ENCODE data around the gene OR52M1. TPM values are rescaled to one million over a fixed set of nuclear protein-coding genes. Genes with fewer than 3 reads are reported as not detected.
"Not testable (repeated sequence)": the region's sequence is repeated elsewhere in the genome, so short reads cannot be mapped to it uniquely, and the experiment has no call there.

OR52M1 gene, protein sequence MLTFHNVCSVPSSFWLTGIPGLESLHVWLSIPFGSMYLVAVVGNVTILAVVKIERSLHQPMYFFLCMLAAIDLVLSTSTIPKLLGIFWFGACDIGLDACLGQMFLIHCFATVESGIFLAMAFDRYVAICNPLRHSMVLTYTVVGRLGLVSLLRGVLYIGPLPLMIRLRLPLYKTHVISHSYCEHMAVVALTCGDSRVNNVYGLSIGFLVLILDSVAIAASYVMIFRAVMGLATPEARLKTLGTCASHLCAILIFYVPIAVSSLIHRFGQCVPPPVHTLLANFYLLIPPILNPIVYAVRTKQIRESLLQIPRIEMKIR
- total RNA-seq (2014; rRNA removed; shearing (Covaris generic); ENCODE audit: low replicate concordance), result not detected in 2 replicates

DNA sequence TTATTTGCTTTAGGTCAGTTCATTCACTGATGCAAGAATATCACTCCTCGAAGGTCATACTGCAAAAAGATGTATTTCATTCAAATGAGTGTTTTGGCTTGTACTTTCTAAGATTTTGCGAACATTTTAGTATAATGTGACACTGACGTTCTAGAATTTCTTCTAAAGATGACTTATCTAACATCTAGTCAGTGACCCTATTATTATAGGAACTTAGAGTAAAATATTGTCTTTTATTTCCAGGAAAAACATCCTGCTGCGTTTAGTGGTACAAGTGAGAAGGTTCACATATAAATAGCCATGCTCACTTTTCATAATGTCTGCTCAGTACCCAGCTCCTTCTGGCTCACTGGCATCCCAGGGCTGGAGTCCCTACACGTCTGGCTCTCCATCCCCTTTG lies at the start of gene OR52M1:
TSS of gene OR52M1 (plus strand) at position 301 of the 400 bp plus-strand sequence. CDS start at position 301, 0 bp downstream.
- in situ Hi-C loops (cut with HindIII; ENCODE audit: low pct_unique_long_range_greater_than_20kb, low sequenced_read_pairs), result no loop called here
- DNase-seq (ENCODE audit: low read depth), result no peak

DNA sequence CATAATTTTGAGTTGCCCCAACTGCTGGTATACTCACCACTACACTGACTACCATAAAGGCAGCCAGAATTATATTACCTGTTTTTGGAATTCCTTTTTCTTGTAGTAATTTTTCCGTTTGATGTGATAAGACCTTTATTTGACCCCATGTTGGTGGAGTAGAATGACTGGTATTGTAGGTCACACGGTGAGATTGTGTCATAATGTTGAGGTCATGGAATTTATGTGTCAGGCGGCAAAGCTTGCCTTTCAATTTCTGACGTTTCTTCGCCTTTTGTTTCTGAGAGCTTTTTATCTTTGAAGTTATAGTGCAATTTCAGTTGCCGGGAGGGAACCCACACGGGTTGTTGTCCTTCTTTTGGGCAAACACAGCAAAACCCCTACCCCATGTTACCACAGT lies 49.5 kb upstream of the OR52M1 start:
- no peak for DNase-seq (ENCODE audit: low read depth)
- in situ Hi-C loops (cut with HindIII; ENCODE audit: low pct_unique_long_range_greater_than_20kb, low sequenced_read_pairs), result no loop called here

DNA sequence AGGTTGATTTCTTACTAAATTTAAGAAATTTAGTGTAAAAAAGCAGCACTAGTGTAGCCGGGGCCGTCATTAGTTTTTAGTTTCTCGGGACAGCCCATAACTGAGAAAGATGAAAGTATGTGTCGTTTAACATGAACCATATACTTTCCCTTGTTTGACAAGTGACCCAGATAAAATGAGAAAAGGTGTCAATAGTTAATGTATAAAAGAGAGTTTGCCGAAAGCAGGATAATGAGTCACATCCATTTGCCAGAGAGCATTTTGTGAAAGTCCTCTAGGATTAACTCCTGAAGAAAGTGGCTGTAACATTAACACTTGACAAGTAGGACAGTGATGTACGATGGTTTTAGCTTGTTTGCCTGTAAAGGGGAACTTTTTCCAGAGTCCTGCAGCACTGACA lies 49.0 kb upstream of the OR52M1 start:
- in situ Hi-C loops (cut with HindIII; ENCODE audit: low pct_unique_long_range_greater_than_20kb, low sequenced_read_pairs), result no loop called here

DNA sequence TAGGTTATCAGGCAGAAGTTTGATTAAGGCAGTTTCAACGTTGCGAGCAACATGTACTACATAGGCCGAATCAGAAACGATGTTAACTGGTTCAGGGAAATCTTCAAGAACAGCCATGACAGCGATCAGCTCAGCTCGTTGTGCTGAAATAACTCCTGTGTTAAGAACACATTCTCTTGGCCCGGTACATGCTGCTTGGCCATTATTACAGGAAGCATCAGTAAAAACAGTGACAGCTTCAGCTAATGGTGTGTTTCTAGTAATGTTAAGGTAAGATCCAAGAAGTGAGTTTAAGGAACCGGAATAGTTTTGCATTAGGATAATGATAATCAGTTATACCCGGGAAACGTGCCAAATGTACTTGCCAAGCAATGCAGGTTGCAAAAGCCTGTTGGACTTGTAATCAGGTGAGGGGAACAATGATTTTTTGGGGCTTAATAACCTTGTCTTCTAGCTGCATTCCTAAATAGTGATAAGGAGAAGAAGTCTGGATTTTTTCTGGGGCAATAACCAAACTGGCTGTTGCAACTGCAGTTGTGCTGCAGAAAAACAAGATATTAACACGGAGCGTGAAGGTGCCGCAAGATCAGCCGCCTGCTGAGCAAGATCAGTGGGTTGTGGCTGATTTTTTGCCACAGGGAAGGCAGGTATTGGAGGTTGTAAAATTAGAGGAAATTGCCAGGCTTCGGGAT lies 48.3 kb upstream of the OR52M1 start:
- in situ Hi-C loops (cut with HindIII; ENCODE audit: low pct_unique_long_range_greater_than_20kb, low sequenced_read_pairs), result no loop called here
- DNase-seq (ENCODE audit: low read depth), result no peak

More for the DNA sequence above, 49.0 kb upstream of the OR52M1 start:
- no peak for DNase-seq (ENCODE audit: low read depth)

DNA sequence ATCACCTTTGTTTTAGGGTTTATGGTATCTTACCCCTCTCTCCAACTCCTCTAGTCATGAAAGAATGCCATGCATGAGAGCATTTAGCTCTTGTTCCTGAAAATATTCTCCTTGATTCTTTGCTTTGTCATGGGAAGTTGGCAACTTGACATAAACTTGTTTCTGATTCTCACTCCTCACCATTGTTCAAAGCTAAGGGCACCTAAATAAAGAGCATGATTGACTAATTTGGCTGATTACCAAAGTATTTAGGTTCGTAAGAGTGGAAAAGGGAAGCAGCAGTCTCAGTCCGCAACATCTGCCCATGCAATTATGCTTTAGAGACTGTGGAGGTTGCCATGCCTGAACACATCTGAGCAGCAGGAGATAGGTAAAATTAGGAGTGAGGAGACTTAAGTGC lies 36.1 kb upstream of the OR52M1 start:
- no peak for DNase-seq (ENCODE audit: low read depth)
- in situ Hi-C loops (cut with HindIII; ENCODE audit: low pct_unique_long_range_greater_than_20kb, low sequenced_read_pairs), result no loop called here

DNA sequence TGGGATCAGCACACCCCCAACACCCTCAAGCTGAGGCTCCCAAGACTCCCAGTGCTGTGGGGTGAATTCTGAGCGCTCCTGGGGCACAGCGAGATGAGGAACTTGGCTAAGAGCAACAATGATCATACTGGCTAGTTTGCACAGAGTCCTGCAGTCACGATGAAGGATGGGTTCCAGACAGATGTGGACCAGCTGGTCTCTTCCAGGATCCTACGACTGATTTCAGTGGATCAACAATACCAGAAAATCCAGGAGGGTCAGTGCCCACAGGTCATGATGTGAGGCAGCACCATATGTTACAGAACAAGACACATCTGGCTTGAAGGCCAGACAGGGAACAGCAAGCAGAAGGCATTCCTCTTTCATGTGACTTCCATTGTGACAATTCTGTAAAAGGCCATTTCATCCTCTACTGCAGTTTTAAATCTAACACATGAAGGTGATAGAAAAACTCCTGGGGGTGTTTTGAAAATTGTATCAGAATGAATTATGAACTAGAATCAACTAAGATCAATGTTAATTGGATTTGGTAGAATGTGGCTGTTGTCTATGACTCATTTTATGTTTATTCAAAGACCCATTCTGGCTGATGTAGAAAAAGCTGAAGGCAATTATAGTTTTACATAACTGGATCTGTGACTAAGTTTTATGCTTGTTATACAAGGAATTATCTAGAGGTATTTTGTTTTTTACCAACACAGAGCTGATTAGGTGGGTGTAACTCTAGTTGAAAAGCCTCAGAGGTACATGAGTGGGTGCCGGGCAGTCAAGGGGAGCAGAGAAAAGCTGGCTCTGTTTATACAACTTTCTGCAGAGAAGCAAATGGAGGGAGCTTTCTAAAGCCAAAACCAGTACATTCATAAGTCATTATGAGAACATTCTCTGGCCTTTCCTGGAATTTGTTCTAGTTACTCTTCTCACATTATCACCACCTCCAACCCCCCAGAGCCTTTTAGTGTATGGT lies 33.4 kb upstream of the OR52M1 start:
- in situ Hi-C loops (cut with HindIII; ENCODE audit: low pct_unique_long_range_greater_than_20kb, low sequenced_read_pairs), result no loop called here
- DNase-seq (ENCODE audit: low read depth), result no peak

DNA sequence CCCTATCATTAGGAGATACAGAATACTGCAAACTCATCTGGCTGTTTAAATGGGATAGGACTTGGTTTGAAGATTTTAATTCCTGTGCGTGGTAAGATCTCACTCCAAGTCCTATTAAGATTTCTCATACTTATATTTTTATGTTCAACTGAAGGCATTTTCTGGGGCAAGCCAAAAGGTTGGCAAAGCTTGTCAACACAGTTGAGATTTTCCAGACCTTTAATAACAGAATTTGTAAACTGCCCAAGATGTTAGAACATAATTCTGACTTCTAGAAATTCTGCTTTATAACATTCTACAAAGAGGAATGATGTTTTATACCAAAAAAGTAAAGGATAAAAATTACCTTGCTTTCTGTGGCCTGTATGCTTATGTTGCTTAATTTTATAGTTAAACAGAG lies 30.8 kb upstream of the OR52M1 start:
- DNase-seq (ENCODE audit: low read depth), result no peak
- in situ Hi-C loops (cut with HindIII; ENCODE audit: low pct_unique_long_range_greater_than_20kb, low sequenced_read_pairs), result no loop called here

DNA sequence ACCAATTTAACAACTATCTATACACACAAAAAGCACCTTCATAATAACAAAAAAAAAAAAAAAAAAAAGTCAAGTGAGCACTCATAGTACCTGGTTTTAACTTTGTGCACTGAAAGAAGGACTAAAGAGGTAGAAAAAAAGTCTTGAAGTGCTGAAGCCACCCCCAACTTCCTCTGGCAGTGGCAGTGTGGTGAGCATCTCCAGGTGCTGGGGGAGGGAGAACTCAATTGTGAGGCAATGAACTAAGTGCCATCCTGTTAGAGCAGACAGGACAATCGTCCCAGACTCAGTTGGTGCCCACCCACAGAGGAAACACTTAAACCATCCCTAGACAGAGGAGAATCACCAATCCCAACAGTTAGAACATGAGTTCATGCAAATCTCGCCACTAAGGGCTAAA lies 22.7 kb upstream of the OR52M1 start:
- in situ Hi-C loops (cut with HindIII; ENCODE audit: low pct_unique_long_range_greater_than_20kb, low sequenced_read_pairs), result no loop called here
- DNase-seq (ENCODE audit: low read depth), result no peak

DNA sequence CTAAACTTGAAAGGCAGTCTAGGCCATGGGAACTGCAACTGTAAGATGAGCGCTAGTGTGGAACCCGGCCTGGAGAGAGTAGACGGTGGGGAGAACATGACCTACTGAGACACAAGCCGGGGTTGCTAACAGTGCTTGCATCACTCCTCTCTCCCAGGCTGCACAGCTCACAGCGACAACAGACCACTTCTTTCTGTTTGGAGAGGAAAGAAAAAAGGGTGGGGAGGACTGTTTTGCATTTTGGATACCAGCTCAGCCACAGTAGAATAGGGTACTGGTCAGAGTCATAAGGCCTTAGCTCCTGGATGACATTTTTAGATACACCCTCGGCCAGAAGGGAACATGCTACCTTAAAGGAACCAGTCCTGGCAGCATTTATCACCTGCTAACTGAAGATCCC lies 22.2 kb upstream of the OR52M1 start:
- in situ Hi-C loops (cut with HindIII; ENCODE audit: low pct_unique_long_range_greater_than_20kb, low sequenced_read_pairs), result no loop called here
- DNase-seq (ENCODE audit: low read depth), result no peak

DNA sequence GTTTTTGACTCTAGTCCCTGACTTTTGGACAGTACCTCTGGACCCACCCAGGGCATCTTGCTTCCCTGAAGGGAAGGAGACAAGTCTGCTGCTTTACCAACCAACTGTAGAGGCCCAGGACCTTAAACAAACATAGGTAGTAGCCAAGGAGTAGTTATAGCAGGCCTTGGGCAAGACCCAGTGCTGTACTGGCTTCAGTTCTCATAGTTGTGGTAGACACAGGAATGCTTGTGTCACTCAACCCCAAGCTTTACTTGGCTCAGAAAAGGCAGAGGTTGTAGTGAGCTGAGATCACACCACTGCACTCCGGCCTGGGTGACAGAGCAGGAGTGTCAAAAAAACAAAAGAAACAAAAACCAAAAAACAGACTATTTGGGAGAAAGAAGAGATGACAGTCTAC lies 21.3 kb upstream of the OR52M1 start:
- DNase-seq (ENCODE audit: low read depth), result no peak
- in situ Hi-C loops (cut with HindIII; ENCODE audit: low pct_unique_long_range_greater_than_20kb, low sequenced_read_pairs), result no loop called here

DNA sequence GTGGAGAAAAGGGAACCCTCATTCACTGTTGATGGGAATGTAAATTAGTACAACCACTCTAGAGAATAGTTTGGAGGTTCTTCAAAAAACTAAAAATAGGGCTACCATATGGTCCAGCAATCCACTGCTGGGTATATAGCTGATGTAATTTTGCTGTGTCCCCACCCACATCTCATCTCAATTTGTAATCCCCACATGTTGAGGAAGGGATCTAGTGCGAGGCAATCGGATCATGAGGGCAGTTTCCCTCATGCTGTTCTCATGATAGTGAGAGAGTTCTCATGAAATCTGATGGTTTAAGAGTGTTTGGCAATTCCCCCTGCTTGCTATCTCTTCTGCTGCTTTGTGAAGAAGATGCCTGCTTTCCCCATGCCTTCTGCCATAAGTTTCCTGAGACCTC lies 17.1 kb upstream of the OR52M1 start:
- DNase-seq (ENCODE audit: low read depth), result no peak
- in situ Hi-C loops (cut with HindIII; ENCODE audit: low pct_unique_long_range_greater_than_20kb, low sequenced_read_pairs), result no loop called here

DNA sequence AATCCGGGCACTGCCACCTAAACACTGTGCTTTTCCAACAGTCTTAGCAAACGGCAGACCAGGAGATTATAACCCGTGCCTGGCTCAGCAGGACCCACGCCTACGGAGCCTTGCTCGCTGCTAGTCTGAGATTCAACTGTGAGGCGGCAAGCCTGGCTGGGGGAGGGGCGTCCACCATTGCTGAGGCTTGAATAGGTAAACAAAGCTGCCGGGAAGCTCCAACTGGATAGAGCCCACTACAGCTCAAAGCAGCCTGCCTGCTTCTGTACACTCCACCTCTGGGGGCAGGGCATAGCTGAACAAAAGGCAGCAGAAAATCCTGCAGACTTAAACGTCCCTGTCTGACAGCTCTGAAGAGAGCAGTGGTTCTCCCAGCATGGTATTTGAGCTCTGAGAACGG lies 13.3 kb upstream of the OR52M1 start:
- in situ Hi-C loops (cut with HindIII; ENCODE audit: low pct_unique_long_range_greater_than_20kb, low sequenced_read_pairs); DNase-seq (ENCODE audit: low read depth): not testable (repeated sequence)

DNA sequence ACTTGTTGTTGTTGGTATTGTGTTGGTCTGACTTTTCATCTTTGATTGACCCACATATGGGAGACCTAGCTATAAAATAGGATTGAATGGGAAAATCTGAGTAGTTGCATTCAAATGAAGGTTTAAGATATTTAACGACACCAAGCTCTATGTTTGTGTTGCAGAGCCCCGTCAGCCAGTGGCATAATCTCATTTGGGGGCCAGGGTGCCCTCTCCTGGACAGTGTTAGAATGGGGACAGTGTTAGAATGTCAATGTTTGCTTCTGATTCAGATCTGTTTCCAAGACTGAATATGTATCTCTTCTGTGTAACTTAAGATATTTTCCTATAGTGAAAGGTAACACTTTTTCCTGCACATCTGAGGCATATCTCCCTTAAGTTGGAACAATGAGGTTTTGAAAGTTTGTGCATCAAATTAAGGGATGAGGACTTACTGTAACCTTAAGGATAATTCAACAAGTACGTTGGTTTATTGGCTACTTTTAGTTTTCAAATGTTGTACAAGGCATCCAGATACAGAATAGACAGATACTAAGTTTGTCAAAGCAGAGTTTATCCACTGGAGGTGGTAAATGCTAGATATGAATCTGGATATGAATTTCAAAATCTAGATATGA lies 5.3 kb upstream of the OR52M1 start:
- no peak for DNase-seq (ENCODE audit: low read depth)
- in situ Hi-C loops (cut with HindIII; ENCODE audit: low pct_unique_long_range_greater_than_20kb, low sequenced_read_pairs), result no loop called here

DNA sequence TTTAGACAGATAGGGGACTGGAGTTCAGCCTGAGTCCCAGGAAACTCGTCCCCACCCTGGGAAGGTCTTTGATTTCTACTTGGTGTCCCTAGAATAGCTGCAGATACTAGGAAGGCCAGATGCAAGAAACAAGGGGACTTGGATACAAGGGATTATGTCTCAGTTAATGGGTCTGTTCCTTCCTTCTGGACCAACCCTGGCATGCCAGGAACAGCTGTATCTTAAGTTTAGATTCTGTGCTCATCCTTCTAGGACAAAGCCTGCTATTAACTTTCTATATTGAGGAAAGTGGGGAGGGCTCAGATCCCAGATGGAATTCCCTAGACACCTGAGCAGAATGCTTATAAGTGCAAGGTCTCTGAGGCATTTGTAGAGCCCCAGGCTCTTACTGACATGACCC lies 3.9 kb upstream of the OR52M1 start:
- in situ Hi-C loops (cut with HindIII; ENCODE audit: low pct_unique_long_range_greater_than_20kb, low sequenced_read_pairs), result no loop called here

DNA sequence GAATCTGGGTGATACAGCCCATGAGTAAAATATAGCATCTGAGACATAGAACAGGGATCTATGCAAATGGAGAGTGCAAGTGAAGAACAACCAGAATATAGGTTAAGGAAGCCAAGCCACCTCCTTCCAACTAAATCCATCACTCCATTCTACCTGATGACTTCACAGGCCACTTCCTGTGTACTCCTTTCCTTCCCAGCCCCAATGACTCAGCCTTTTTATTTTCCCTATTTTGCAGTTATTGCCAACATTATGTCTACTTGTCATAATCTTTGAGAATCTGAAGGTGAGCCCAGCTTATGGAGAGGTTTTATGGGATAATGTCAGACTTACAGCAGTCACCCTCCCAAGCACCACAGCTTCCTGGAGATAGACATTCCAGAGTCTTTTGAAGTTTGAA lies 1.4 kb upstream of the OR52M1 start:
- in situ Hi-C loops (cut with HindIII; ENCODE audit: low pct_unique_long_range_greater_than_20kb, low sequenced_read_pairs), result no loop called here
- DNase-seq (ENCODE audit: low read depth), result no peak

More for the DNA sequence above, 3.9 kb upstream of the OR52M1 start:
- DNase-seq (ENCODE audit: low read depth), result no peak

DNA sequence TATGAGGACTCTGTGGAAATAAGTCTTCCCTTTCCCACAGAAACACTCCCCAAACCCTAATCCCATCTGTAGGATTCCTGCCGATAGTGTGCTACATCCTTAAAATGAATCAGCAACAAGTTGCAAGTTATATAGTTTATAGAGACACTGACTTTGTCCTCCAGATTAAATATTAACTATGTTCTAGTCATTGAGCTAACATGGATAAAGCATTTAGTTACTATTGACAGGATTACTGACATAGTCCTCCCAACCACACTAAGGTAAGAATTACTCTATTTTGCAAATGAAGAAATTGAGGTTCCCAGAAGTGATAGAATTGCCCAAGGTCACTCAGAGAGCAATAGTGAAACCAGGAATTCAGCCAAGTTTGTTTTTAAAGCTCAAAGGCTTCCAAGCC lies 1.9 kb downstream of the OR52M1 start:
- DNase-seq (ENCODE audit: low read depth), result no peak
- in situ Hi-C loops (cut with HindIII; ENCODE audit: low pct_unique_long_range_greater_than_20kb, low sequenced_read_pairs), result no loop called here

DNA sequence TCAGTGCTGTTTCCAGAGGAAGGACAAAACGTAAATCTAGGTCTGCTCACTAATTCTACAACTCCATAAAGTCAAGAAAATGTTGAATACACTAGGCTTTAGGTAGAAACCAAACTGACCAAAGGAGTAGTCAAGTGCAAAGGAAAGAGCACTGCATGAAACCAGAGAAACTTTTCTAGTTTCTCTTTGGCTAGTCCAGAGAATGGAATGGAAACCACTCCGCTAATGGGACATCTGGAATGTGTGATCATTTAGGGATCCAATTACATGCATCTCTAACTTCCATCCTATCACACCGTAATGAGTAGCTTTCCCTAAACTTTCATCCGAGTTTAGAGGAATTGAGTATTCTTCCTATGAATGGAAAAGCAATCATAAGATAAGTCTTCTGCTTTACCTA lies 2.4 kb downstream of the OR52M1 start:
- DNase-seq (ENCODE audit: low read depth), result no peak
- in situ Hi-C loops (cut with HindIII; ENCODE audit: low pct_unique_long_range_greater_than_20kb, low sequenced_read_pairs), result no loop called here

DNA sequence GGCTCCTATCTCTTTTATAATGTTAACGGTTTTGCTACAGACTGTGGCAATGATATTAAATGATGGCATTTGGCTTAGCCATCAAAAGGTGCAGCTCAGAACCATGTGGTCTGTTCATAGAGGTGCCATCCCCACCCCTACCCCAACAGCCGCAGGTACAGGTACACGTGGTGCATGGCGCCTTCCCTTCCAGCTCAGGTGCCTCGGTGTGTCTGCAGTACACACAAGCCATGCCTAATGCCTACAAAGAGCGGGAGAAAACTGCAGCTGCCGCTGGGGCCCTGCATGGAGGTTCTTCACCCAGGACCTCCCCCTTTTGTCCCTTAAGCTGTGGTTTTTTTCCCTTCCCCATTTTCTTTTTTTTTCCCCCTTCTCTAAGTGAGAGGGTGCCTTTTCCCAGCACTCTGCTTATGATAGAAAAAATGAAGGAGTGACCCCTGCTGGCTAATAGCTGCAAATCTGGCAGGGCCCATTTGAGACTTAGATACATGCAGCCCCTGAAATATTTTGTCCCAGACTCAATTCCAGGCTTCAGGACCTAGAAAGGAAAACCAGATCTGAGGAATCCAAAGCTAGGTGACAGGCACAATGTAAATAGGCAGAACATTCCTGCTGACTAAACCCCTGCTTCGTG lies 6.5 kb downstream of the OR52M1 start:
- in situ Hi-C loops (cut with HindIII; ENCODE audit: low pct_unique_long_range_greater_than_20kb, low sequenced_read_pairs), result no loop called here
- DNase-seq (ENCODE audit: low read depth), result no peak
